Breast epithelium (tissue), 4 donors: ENCODE measurements around the gene PINLYP. TPM values are rescaled to one million over a fixed set of nuclear protein-coding genes. Genes with fewer than 3 reads are reported as not detected.
A peak's percentile ranks its signal among the peaks of the same experiment; 100 is the strongest.

ENCODE experiments used
- DNase-seq, 2 donors: peaks; one replicate each; pipeline ENCODE4 v3.0.0-alpha.2; 2019; ENCODE audit warnings: low spot score in 2 of 2
- H3K27ac ChIP-seq, 2 donors: fragments of 200-600 bp; sonication (generic) in 1 of 2; one replicate each; pipeline ENCODE4 v1.5.1; 2016 to 2019; ENCODE audit warnings: mild to moderate bottlenecking in 1 of 2
- H3K27me3 ChIP-seq, 2 donors: fragments of 200-600 bp; sonication (generic) in 1 of 2; one replicate each; pipeline versions ENCODE4 v1.5.1 to v1.6.0; 2017 to 2019; ENCODE audit warnings: control low read depth in 1 of 2, mild to moderate bottlenecking in 1 of 2
- H3K36me3 ChIP-seq: fragments of 200-600 bp; one replicate; pipeline ENCODE4 v1.5.1; 2019
- H3K4me1 ChIP-seq, 2 donors: fragments of 200-600 bp; sonication (generic); one replicate each; pipeline ENCODE4 v1.5.1; 2016 to 2019; ENCODE audit warnings: control low read depth in 1 of 2
- H3K4me3 ChIP-seq, 3 donors: fragments of 200-600 bp; sonication (generic); 1 replicate in 2 of 3; 2 replicates in 1 of 3; pipeline ENCODE4 v1.5.1; 2016 to 2019; ENCODE audit warnings: mild to moderate bottlenecking in 3 of 3, moderate library complexity in 2 of 3
- H3K9me3 ChIP-seq, 2 donors: fragments of 200-600 bp; sonication (generic) in 1 of 2; one replicate each; pipeline ENCODE4 v1.5.1; 2016 to 2019; ENCODE audit warnings: control low read depth in 1 of 2
- CTCF ChIP-seq, 3 donors: fragments of 450-650 bp; IDR thresholded peaks; one replicate each; pipeline ENCODE4 v1.5.1; 2016 to 2017; ENCODE audit warnings: antibody characterized with exemption in 3 of 3, mild to moderate bottlenecking in 3 of 3, moderate library complexity in 3 of 3
- POLR2A ChIP-seq: fragments of 450-650 bp; IDR thresholded peaks from one replicate; pipeline ENCODE4 v1.6.1; 2016; ENCODE audit warnings: antibody characterized with exemption, mild to moderate bottlenecking, moderate library complexity
- POLR2AphosphoS5 ChIP-seq, 3 donors: sonication (generic); formaldehyde crosslinking; IDR thresholded peaks; one replicate each; pipeline ENCODE4 v1.6.1; 2017; ENCODE audit warnings: antibody characterized with exemption in 3 of 3
- intact Hi-C: fragments of 100-400 bp; cut with DNase I; formaldehyde crosslinking; loops from one replicate; pipeline ENCODE4 v1.15.1; 2023; ENCODE audit warnings: low total_unique reads
- total RNA-seq, 3 donors: library from RNA; depleted of rRNA; stranded (reverse); fragments of >200 nt; gene quantifications; one replicate each; pipeline ENCODE4 v1.1.0, GENCODE V29; 2016

PINLYP gene
- total RNA-seq, 3 donors from 2014 or later: 4.5 to 12.5 (median 6.9) TPM

- Histone ChIP-seq H3K36me3 (no peaks in the 10 kb centered on the region), H3K4me3 (peak overlapping the region; percentile 69 to 87 (median 69)), H3K27me3 (no peaks in the 10 kb centered on the region), H3K27ac (peak overlapping the region; percentile 70 to 91), H3K4me1 (peaks cover 0 to 7% of the 10 kb centered on the region in 2 donors), H3K9me3 (no peaks in the 10 kb centered on the region)
- TF ChIP-seq POLR2A (no peak), CTCF (IDR thresholded peaks at IDR 0.05) (no peak), POLR2AphosphoS5 (IDR thresholded peaks at IDR 0.05) (no peak)
- no peak for DNase-seq
- intact Hi-C loops: no loop called here
These were observed 1.0 kb upstream of the PINLYP start for GRCh38 chr19:43574424-43575155.

GRCh38 chr19:43575955-43576878, 616 bp downstream of the PINLYP start:
- Histone ChIP-seq H3K4me3 (peak overlapping the region; percentile 69 to 87 (median 69)), H3K27ac (peak overlapping the region; percentile 73 to 91), H3K9me3 (no peaks in the 10 kb centered on the region), H3K36me3 (no peaks in the 10 kb centered on the region), H3K4me1 (peaks cover 0 to 7% of the 10 kb centered on the region in 2 donors), H3K27me3 (no peaks in the 10 kb centered on the region)
- intact Hi-C loops: no loop called here
- no peak for TF ChIP-seq POLR2AphosphoS5 (IDR thresholded peaks at IDR 0.05)
- TF ChIP-seq CTCF (IDR thresholded peaks at IDR 0.05): no peak
- DNase-seq: no peak

GRCh38 chr19:43578787-43579186, 3.2 kb downstream of the PINLYP start:
- no peak overlapping the region for H3K4me3 ChIP-seq
- intact Hi-C loops: no loop called here
- no peaks in the 10 kb centered on the region for H3K27me3 ChIP-seq
- no peak for TF ChIP-seq POLR2A
- TF ChIP-seq POLR2AphosphoS5 (IDR thresholded peaks at IDR 0.05): no peak
- no peak for TF ChIP-seq CTCF (IDR thresholded peaks at IDR 0.05)
- H3K36me3 ChIP-seq: no peaks in the 10 kb centered on the region
- DNase-seq: no peak
- no peak overlapping the region for H3K27ac ChIP-seq
- no peaks in the 10 kb centered on the region for H3K9me3 ChIP-seq
- H3K4me1 ChIP-seq: peaks cover 0 to 7% of the 10 kb centered on the region in 2 donors

GRCh38 chr19:43581467-43581866, 5.9 kb downstream of the PINLYP start:
- Histone ChIP-seq H3K4me1 (no peaks in the 10 kb centered on the region), H3K27me3 (no peaks in the 10 kb centered on the region), H3K27ac (peak overlapping the region; percentile 73 to 90), H3K9me3 (no peaks in the 10 kb centered on the region), H3K4me3 (peak overlapping the region; percentile 46 to 71 (median 55)), H3K36me3 (no peaks in the 10 kb centered on the region)
- no peak for DNase-seq
- TF ChIP-seq CTCF (IDR thresholded peaks at IDR 0.05) (no peak), POLR2A (no peak), POLR2AphosphoS5 (IDR thresholded peaks at IDR 0.05) (no peak)
- intact Hi-C loops: no loop called here

- Histone ChIP-seq H3K9me3 (no peaks in the 10 kb centered on the region), H3K4me3 (no peak overlapping the region), H3K4me1 (no peaks in the 10 kb centered on the region), H3K36me3 (no peaks in the 10 kb centered on the region), H3K27ac (no peak overlapping the region), H3K27me3 (no peaks in the 10 kb centered on the region)
- intact Hi-C loops: no loop called here
- DNase-seq: no peak
- no peak for TF ChIP-seq POLR2AphosphoS5 (IDR thresholded peaks at IDR 0.05)
- TF ChIP-seq CTCF (IDR thresholded peaks at IDR 0.05): no peak
- TF ChIP-seq POLR2A: no peak
These were observed 6.9 kb downstream of the PINLYP start for GRCh38 chr19:43582495-43582894.
